Measurements from ENCODE around the gene KCTD5. TPM values are rescaled to one million over a fixed set of nuclear protein-coding genes. Genes with fewer than 3 reads are reported as not detected.

The KCTD5 gene
- total and polyA plus RNA-seq, 2 of the 8 experiments (the other 6 are each of a cell fraction or from before 2014, with no cell fraction given), result 26.6 to 31.8 TPM

GRCh38 chr16:2705351-2705750, 23.0 kb downstream of the KCTD5 start:
- ChIA-PET POLR2A (ENCODE audit: partially characterized antibody) (interaction anchor here (0.6 to 1.0 kb wide), 2 partner anchors 9 to 214 kb away, joined by 3 read pairs; no protein-coding TSS in a partner anchor), CTCF (ENCODE audit: partially characterized antibody) (interaction anchor here (1.4 kb wide), 1 partner anchor 66 kb away, joined by 3 read pairs; no protein-coding TSS in a partner anchor)
- H4K20me1 ChIP-seq (replicated peaks in 1 of 2; ENCODE audit: control insufficient read depth in 1 of 2, insufficient read depth in 2 of 2, low read length in 2 of 2), result peaks cover 4 to 20% of the 10 kb centered on the region in 2 experiments
- H3K14ac ChIP-seq (ENCODE audit: insufficient read length), result no peak overlapping the region
- no peak for TF ChIP-seq KDM5A (IDR thresholded peaks at IDR 0.05; ENCODE audit: low read length)
- no peak for TF ChIP-seq CEBPB (IDR thresholded peaks at IDR 0.05; ENCODE audit: low read depth, low read length)
- no peak for TF ChIP-seq SIN3A (conservative IDR thresholded peaks at IDR 0.05 in 1 of 2, IDR thresholded peaks at IDR 0.05 in 1 of 2; ENCODE audit: low read depth in 1 of 2, low read length in 2 of 2)
- TF ChIP-seq NANOG (IDR thresholded peaks at IDR 0.05; ENCODE audit: insufficient read depth, low read depth, low read length, poor library complexity, severe bottlenecking), result no peak
- TF ChIP-seq CTCF (IDR thresholded peaks at IDR 0.05; ENCODE audit: control extremely low read depth in 1 of 3, insufficient read depth in 1 of 3, low read depth in 1 of 3, low read length in 3 of 3), result no peak
- TF ChIP-seq CHD2 (IDR thresholded peaks at IDR 0.05; ENCODE audit: low read length), result no peak
- no peak for TF ChIP-seq JUN (IDR thresholded peaks at IDR 0.05; ENCODE audit: low read depth, low read length)
- TF ChIP-seq MAFK (IDR thresholded peaks at IDR 0.05; ENCODE audit: low read depth, low read length), result no peak
- no peak overlapping the region for H3K56ac ChIP-seq (replicated peaks; ENCODE audit: insufficient read length, low read depth, low read length)
- no peak overlapping the region for H3K27ac ChIP-seq (ENCODE audit: low read depth, low read length)
- H3K79me2 ChIP-seq (ENCODE audit: control insufficient read depth in 1 of 2, insufficient read depth in 2 of 2, low read length in 2 of 2), result no peaks in the 10 kb centered on the region
- no peak overlapping the region for H2BK15ac ChIP-seq (ENCODE audit: low read length)
- no peaks in the 10 kb centered on the region for H3K4me1 ChIP-seq (replicated peaks in 1 of 4; ENCODE audit: control insufficient read depth in 3 of 4, insufficient read depth in 4 of 4, low read length in 3 of 4)
- no peak overlapping the region for H3K4ac ChIP-seq (replicated peaks; ENCODE audit: insufficient read length, low read depth, low read length)
- H4K5ac ChIP-seq (ENCODE audit: insufficient read length, low read depth, low read length), result no peak overlapping the region
- H3K23ac ChIP-seq (ENCODE audit: insufficient read length), result no peak overlapping the region
- H2AFZ ChIP-seq (ENCODE audit: low read length), result no peak overlapping the region
- no peak overlapping the region for H2BK120ac ChIP-seq (replicated peaks; ENCODE audit: low read depth, low read length)
- H4K8ac ChIP-seq (ENCODE audit: extremely low read depth, insufficient read depth, low read length), result no peak overlapping the region; the same call in 1 of the 2 replicates
- no peaks in the 10 kb centered on the region for H3K9me3 ChIP-seq (ENCODE audit: insufficient read depth in 2 of 2, low read depth in 1 of 2, low read length in 1 of 2)
- no peak overlapping the region for H3K18ac ChIP-seq (ENCODE audit: extremely low read depth, low read length)
- H3K9ac ChIP-seq (replicated peaks in 1 of 4; ENCODE audit: extremely low read depth in 1 of 4, low read depth in 3 of 4, low read length in 3 of 4), result no peak overlapping the region
- H3K23me2 ChIP-seq (ENCODE audit: low read depth, low read length), result no peaks in the 10 kb centered on the region
- no peak overlapping the region for H2BK20ac ChIP-seq (ENCODE audit: low read length)
- no peak overlapping the region for H4K91ac ChIP-seq (replicated peaks; ENCODE audit: insufficient read length, low read length)
- WGBS, 2 experiments (ENCODE audit: extremely low coverage in 1 of 2, insufficient coverage in 1 of 2, insufficient read length in 1 of 2, insufficient replicate concordance in 2 of 2, low coverage in 1 of 2, low lambda C conversion rate in 2 of 2, missing lambda C conversion rate in 1 of 2), result 88% methylated on average over 10 of the region's 10 CpGs; no CpG with 5 or more reads in 1 of the 2 experiments
- DNase-seq (ENCODE audit: low read depth in 1 of 2, low spot score in 2 of 2), result no peak
- no peak overlapping the region for H2BK12ac ChIP-seq (ENCODE audit: low read depth, low read length)
- no peak overlapping the region for H3K4me2 ChIP-seq (ENCODE audit: insufficient read depth in 1 of 2, low read depth in 2 of 2, low read length in 2 of 2)
- no peak overlapping the region for H2BK5ac ChIP-seq (ENCODE audit: low read depth, low read length)
- H3K27me3 ChIP-seq (replicated peaks in 1 of 4; ENCODE audit: control insufficient read depth in 3 of 4, extremely low read depth in 1 of 4, insufficient read depth in 3 of 4, low read length in 3 of 4), result no peaks in the 10 kb centered on the region
- H3K36me3 ChIP-seq (ENCODE audit: control insufficient read depth in 2 of 4, insufficient read depth in 4 of 4, low read length in 3 of 4), result peaks cover 4 to 23% (median 14%) of the 10 kb centered on the region in 4 experiments; a peak in 5 of 8 replicates
- no peak overlapping the region for H2AK5ac ChIP-seq (ENCODE audit: low read depth, low read length)
- no peak for FAIRE-seq
- H3K79me1 ChIP-seq (ENCODE audit: low read depth, low read length), result no peaks in the 10 kb centered on the region
- no peak overlapping the region for H3K4me3 ChIP-seq (ENCODE audit: extremely low read depth in 1 of 4, insufficient read depth in 2 of 4, low read depth in 3 of 4, low read length in 4 of 4)
